Neural progenitor cell (in vitro differentiated cells): ENCODE measurements around the gene DSEL. TPM values are rescaled to one million over a fixed set of nuclear protein-coding genes. Genes with fewer than 3 reads are reported as not detected.

Experiments used
- DNase-seq: peaks from one replicate; pipeline ENCODE4 v3.0.0-alpha.2; 2016; ENCODE audit warnings: low spot score
- H2AFZ ChIP-seq: fragments of 200-600 bp; sonication (generic); replicated peaks from 2 replicates; pipeline ENCODE4 v1.6.1; 2016; ENCODE audit warnings: antibody characterized with exemption
- H3F3A ChIP-seq: fragments of 200-600 bp; sonication (generic); 2 replicates; pipeline ENCODE4 v1.6.1; 2016; ENCODE audit warnings: antibody characterized with exemption, low read depth
- H3K27ac ChIP-seq: fragments of 200-600 bp; sonication (generic); 2 replicates; pipeline ENCODE4 v1.5.1; 2016; ENCODE audit warnings: mild to moderate bottlenecking
- H3K27me3 ChIP-seq: fragments of 200-600 bp; sonication (generic); 2 replicates; pipeline ENCODE4 v1.6.1; 2016; ENCODE audit warnings: mild to moderate bottlenecking, moderate library complexity
- H3K36me3 ChIP-seq: fragments of 200-600 bp; sonication (generic); 2 replicates; pipeline ENCODE4 v1.5.1; 2016
- H3K4me1 ChIP-seq: fragments of 200-600 bp; sonication (generic); 2 replicates; pipeline ENCODE4 v1.6.1; 2016; ENCODE audit warnings: mixed run types
- H3K4me2 ChIP-seq: fragments of 200-600 bp; sonication (generic); 2 replicates; pipeline ENCODE4 v1.6.1; 2016
- H3K4me3 ChIP-seq: fragments of 200-600 bp; sonication (generic); 2 replicates; pipeline ENCODE4 v1.5.1; 2016
- H3K79me2 ChIP-seq: fragments of 200-600 bp; sonication (generic); 2 replicates; pipeline ENCODE4 v1.6.1; 2016; ENCODE audit warnings: low read depth
- H3K9ac ChIP-seq: fragments of 200-600 bp; sonication (generic); 2 replicates; pipeline ENCODE4 v1.6.1; 2016
- H3K9me3 ChIP-seq: fragments of 200-600 bp; sonication (generic); 2 replicates; pipeline ENCODE4 v1.5.1; 2016; ENCODE audit warnings: low read depth
- H4K20me1 ChIP-seq: fragments of 200-600 bp; sonication (generic); 2 replicates; pipeline ENCODE4 v1.6.1; 2016; ENCODE audit warnings: low read depth
- H3K27ac Mint-ChIP-seq: 3 replicates; pipeline ENCODE4 v1.8.0; 2021; ENCODE audit warnings: mixed read lengths
- H3K27me3 Mint-ChIP-seq: 2 replicates; pipeline ENCODE4 v1.8.0; 2022; ENCODE audit warnings: low read depth, mild to moderate bottlenecking, inconsistent platforms, moderate library complexity, mixed read lengths; ENCODE audit not compliant: insufficient read depth
- H3K36me3 Mint-ChIP-seq: 3 replicates; pipeline ENCODE4 v1.8.0; 2021; ENCODE audit warnings: mixed read lengths
- H3K4me1 Mint-ChIP-seq: 3 replicates; pipeline ENCODE4 v1.8.0; 2021; ENCODE audit warnings: mixed read lengths
- H3K4me3 Mint-ChIP-seq: 3 replicates; pipeline ENCODE4 v1.8.0; 2021; ENCODE audit warnings: mild to moderate bottlenecking, moderate library complexity, mixed read lengths
- H3K9me3 Mint-ChIP-seq: 3 replicates; pipeline ENCODE4 v1.8.0; 2020; ENCODE audit warnings: mixed read lengths
- CTCF ChIP-seq: fragments of 200-600 bp; sonication (generic); IDR thresholded peaks from 2 replicates; pipeline ENCODE4 v1.5.1; 2017; ENCODE audit warnings: antibody characterized with exemption, mild to moderate bottlenecking
- EZH2 ChIP-seq: fragments of 200-600 bp; sonication (generic); IDR thresholded peaks from 2 replicates; pipeline ENCODE4 v1.6.1; 2017; ENCODE audit warnings: antibody characterized with exemption, mild to moderate bottlenecking, moderate library complexity
- EZH2phosphoT487 ChIP-seq: fragments of 200-600 bp; sonication (generic); IDR thresholded peaks from 2 replicates; pipeline ENCODE4 v1.6.1; 2017; ENCODE audit warnings: antibody characterized with exemption
- total RNA-seq: library from RNA; depleted of rRNA; stranded (reverse); fragments of >200 nt; gene quantifications from 2 replicates; pipeline ENCODE4 v1.2.3, GENCODE V29; 2015; ENCODE audit warnings: low replicate concordance

Gene DSEL
- total RNA-seq, 1 donor from 2014 or later: 8.6 TPM

- TF ChIP-seq EZH2phosphoT487 (no peak), CTCF (no peak), EZH2 (no peak)
- no peak overlapping the region for H3K4me3 ChIP-seq
- no peak overlapping the region for H3K27ac ChIP-seq
- no peak overlapping the region for H3K4me2 ChIP-seq
- H4K20me1 ChIP-seq: no peaks in the 10 kb centered on the region
- no peaks in the 10 kb centered on the region for H3K4me1 Mint-ChIP-seq
- no peaks in the 10 kb centered on the region for H3K27me3 ChIP-seq
- H3K9ac ChIP-seq: no peak overlapping the region
- H3K36me3 ChIP-seq: no peaks in the 10 kb centered on the region
- DNase-seq: no peak
- H3K79me2 ChIP-seq: no peaks in the 10 kb centered on the region
- no peaks in the 10 kb centered on the region for H3F3A ChIP-seq
- H3K27me3 Mint-ChIP-seq: no peaks in the 10 kb centered on the region
- H3K4me3 Mint-ChIP-seq: no peak overlapping the region
- peaks cover 37% of the 10 kb centered on the region for H3K9me3 Mint-ChIP-seq
- no peak overlapping the region for H3K27ac Mint-ChIP-seq
- no peak overlapping the region for H2AFZ ChIP-seq
- H3K9me3 ChIP-seq: no peaks in the 10 kb centered on the region
- H3K36me3 Mint-ChIP-seq: peaks cover 58% of the 10 kb centered on the region
- peaks cover 8% of the 10 kb centered on the region for H3K4me1 ChIP-seq
These were observed 8.4 kb downstream of the DSEL start for GRCh38 chr18:67508146-67508545.

GRCh38 chr18:67504739-67505138 lies 11.8 kb downstream of the DSEL start:
- H3K36me3 Mint-ChIP-seq: peaks cover 27% of the 10 kb centered on the region
- H3K4me3 ChIP-seq: no peak overlapping the region
- no peaks in the 10 kb centered on the region for H3K27me3 ChIP-seq
- H4K20me1 ChIP-seq: no peaks in the 10 kb centered on the region
- no peaks in the 10 kb centered on the region for H3K36me3 ChIP-seq
- peak; percentile 32 for DNase-seq
- no peak overlapping the region for H3K27ac Mint-ChIP-seq
- H3K4me1 Mint-ChIP-seq: no peaks in the 10 kb centered on the region
- peaks cover 15% of the 10 kb centered on the region for H3K9me3 Mint-ChIP-seq
- peaks cover 8% of the 10 kb centered on the region for H3K4me1 ChIP-seq
- TF ChIP-seq CTCF (no peak), EZH2phosphoT487 (no peak), EZH2 (no peak)
- no peak overlapping the region for H3K9ac ChIP-seq
- H3K4me3 Mint-ChIP-seq: no peak overlapping the region
- H3F3A ChIP-seq: no peaks in the 10 kb centered on the region
- no peaks in the 10 kb centered on the region for H3K9me3 ChIP-seq
- no peaks in the 10 kb centered on the region for H3K27me3 Mint-ChIP-seq
- no peaks in the 10 kb centered on the region for H3K79me2 ChIP-seq
- H3K4me2 ChIP-seq: peak overlapping the region; percentile 7
- no peak overlapping the region for H3K27ac ChIP-seq
- H2AFZ ChIP-seq: peak overlapping the region; percentile 13

GRCh38 chr18:67500522-67501205 lies 15.9 kb downstream of the DSEL start:
- Histone ChIP-seq H3K79me2 (no peaks in the 10 kb centered on the region), H3K4me3 (no peak overlapping the region), H3K9ac (no peak overlapping the region), H3K36me3 (no peaks in the 10 kb centered on the region), H3F3A (no peaks in the 10 kb centered on the region), H3K27ac (no peak overlapping the region), H3K27me3 (no peaks in the 10 kb centered on the region), H4K20me1 (no peaks in the 10 kb centered on the region), H2AFZ (no peak overlapping the region), H3K9me3 (no peaks in the 10 kb centered on the region), H3K4me1 (peaks cover 8% of the 10 kb centered on the region), H3K4me2 (no peak overlapping the region)
- no peak for DNase-seq
- Mint-ChIP-seq H3K27me3 (no peaks in the 10 kb centered on the region), H3K9me3 (no peaks in the 10 kb centered on the region), H3K4me1 (no peaks in the 10 kb centered on the region), H3K36me3 (peaks cover 5% of the 10 kb centered on the region), H3K4me3 (no peak overlapping the region), H3K27ac (no peak overlapping the region)
- no peak for TF ChIP-seq EZH2
- no peak for TF ChIP-seq CTCF
- no peak for TF ChIP-seq EZH2phosphoT487
